Stimulated activated CD4-positive, alpha-beta T cell treated with anti-CD3 and anti-CD28 coated beads, TNF-alpha, amount 100 ng/mL, for 24 hours (primary cell): ENCODE measurements around the gene RAD17.
"Not testable (repeated sequence)": the region's sequence is repeated elsewhere in the genome, so short reads cannot be mapped to it uniquely, and the experiment has no call there.

Experiments used
- DNase-seq, 3 experiments: peaks; one replicate each; pipeline ENCODE4 v3.0.0-alpha.2; 2020; ENCODE audit warnings: low read depth in 3 of 3

The RAD17 gene, protein sequence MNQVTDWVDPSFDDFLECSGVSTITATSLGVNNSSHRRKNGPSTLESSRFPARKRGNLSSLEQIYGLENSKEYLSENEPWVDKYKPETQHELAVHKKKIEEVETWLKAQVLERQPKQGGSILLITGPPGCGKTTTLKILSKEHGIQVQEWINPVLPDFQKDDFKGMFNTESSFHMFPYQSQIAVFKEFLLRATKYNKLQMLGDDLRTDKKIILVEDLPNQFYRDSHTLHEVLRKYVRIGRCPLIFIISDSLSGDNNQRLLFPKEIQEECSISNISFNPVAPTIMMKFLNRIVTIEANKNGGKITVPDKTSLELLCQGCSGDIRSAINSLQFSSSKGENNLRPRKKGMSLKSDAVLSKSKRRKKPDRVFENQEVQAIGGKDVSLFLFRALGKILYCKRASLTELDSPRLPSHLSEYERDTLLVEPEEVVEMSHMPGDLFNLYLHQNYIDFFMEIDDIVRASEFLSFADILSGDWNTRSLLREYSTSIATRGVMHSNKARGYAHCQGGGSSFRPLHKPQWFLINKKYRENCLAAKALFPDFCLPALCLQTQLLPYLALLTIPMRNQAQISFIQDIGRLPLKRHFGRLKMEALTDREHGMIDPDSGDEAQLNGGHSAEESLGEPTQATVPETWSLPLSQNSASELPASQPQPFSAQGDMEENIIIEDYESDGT

DNA sequence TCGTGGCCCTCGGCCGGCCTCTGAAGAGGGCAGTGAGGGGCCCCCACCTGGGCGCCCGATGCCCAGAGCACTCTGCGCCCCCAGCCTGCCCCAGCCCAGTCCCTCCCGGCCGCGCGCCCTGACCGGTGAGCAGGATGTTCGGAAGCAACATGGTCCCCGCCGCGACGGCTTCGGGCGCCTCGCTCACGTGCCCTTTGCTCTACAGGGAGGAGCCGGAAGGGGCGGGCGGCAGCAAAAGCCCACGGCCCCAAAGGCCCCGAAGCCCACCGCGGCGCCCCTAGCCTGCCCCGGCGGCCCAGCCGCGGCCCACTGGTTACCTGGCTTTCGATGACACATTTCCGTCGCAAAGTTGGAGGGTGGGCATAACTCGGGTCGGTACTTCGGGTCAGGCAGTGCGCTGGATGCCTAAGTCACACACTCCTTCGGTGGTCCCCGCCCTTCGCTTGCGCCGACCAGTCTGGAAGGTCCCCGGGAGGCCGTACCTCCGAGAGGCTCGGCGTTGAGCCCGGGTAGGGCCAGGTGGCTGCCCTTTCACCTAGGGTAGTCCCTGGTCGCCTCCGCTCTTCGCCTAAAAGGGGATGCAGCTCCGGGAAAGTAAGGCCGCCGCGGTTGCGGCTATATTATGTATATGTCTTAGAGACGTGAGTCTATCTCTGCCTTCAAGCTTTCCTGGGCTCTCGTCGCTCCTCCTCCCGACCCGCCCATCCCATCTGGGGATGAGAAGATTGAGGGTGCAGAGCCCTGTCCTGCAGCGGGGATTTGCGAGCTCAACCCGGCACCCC is at the start of gene RAD17, which contains the start of the genes AK6 and TAF9:
TSS of gene RAD17 (plus strand) at position 479 of the 782 bp plus-strand sequence. CDS start 2,391 bp downstream, outside the sequence.
TSS of gene AK6 (minus strand) at position 181 of the 782 bp plus-strand sequence. CDS start at position 151, 30 bp downstream.
TSS of gene TAF9 (minus strand) at position 181 of the 782 bp plus-strand sequence. CDS start 3,783 bp downstream, outside the sequence.
- DNase-seq = peak; percentile 81 to 90 (median 87)

DNA sequence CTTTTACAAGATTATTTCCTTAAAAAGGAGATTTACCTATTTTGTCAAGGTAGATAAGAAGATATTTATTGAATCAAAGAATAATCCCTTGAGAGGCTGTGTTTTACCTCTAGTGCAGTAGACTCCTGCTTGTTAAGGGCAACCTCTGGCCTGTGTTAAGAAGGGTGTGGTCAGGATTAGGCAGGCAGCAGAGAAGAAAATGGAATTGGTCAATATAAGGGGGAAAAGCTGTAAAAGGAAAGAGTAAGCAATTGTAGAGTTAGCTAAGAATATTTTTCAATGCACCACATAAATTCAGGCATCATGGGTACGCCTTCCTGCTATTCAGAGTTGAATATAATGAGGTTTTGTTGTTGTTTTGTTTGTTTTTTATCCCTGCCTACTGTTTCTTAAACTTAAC is 43.3 kb upstream of the RAD17 start:
- DNase-seq = no peak

DNA sequence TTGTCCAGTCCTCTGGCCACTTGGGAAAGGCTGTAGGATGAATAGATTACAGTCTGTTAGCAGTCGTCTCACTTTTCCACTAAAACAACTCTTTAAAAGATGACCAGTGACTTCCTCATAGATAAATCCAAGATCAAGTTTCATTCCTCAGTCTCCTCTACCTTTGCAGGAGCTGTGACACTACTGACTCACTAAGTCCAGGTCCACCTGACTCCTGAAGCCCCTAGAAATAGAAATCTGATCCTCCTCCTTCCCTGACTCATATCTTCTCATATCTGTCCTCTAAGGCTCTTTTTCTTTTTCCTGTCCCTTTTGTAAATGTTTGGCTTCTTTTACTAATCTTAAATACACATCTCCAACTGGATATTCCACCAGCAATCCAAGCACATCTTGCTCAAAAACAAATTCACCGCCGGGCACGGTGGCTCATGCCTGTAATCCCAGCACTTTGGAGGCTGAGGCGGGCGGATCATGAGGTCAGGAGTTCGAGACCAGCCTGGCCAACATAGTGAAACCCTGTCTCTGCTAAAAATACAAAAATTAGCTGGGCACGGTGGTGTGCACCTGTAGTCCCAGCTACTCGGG is 39.6 kb upstream of the RAD17 start:
- DNase-seq = no peak

DNA sequence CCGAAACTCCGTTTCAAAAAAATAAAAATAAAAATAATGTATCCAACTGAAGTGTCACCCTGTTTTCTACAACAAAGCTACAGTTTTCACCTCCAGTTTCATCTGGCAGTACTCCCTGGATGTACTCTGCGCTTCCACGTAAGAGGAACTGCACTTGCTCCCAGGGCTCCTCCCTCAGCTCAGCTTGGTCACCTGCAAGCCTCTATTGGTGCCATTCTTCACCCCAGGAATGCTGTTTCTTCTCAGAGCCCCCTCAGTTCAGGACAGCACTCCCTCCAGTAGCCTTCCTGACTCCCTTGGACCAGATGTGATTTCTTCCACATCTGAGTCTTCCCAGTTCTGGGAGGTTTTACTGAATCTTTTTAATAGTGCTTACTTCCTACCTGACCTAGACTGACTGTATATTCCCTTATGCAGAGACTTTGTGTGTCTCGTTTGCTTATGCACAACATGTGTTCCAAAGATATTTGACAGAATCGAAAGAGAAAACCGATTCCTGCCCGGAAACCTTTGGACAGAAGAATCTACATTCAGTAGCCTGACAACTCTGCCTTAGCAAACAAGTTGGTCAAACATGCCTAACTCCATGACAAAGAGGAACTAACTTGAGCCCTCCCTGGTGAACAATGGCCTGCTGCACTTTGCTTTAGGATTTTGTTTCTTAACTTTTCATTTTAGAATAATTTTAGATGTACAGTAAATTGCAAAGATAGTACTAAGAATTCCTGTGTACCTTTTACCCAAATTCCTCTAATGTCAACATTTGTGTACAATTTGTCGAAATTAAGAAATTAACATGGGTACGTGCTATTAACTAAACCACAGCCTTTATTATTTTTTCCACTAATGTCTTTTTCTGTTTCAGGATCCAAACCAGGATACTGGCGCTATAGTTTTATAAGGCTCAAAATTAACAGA is 37.8 kb upstream of the RAD17 start:
- no peak for DNase-seq

DNA sequence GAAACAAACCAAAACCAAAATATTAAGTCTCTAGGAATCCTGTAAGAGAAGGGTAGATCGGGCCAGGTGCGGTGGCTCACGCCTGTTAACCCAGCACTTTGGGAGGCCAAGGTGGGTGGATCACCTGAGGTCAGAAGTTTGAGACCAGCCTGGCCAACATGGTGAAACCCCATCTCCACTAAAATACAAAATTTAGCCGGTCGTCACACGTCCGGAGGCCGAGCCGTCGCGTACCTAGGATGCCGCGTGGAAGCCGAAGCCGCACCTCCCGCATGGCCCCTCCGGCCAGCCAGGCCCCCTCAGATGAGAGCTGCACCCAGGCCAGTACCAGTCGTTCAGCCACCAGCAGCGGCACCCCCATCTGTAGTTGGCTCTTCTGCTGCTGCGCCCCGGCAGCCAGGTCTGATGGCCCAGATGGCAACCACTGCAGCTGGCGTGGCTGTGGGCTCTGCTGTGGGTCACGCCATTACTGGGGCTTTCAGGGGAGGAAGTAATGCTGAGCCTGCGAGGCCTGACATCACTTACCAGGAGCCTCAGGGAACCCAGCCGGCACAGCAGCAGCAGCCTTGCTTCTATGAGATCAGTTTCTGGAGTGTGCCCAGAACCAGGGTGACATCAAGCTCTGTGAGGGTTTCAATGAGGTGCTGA is 35.8 kb upstream of the RAD17 start:
- not testable (repeated sequence) for DNase-seq

DNA sequence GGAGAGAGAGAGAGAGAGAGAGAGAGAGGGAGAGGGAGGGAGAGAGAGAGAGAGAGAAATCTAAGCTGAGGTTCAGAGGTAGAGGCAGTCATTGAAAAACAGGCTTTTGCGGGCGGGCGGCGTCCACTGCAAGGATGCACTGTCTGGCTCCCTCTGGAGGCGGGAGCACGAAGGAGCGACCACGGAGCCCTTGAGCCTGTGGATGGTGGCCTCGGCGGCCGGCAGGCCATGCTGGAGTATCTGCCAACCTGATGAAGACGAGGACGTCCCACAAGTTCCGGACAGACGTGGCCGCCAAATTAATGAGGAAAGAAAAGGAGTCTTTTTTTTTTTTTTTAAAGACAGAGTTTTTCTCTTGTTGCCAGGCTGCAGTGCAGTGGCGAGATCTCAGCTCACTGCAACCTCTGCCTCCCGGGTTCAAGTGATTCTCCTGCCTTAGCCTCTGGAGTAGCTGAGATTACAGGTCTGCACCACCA is 34.8 kb upstream of the RAD17 start:
- peak; percentile 51 to 70 (median 55) for DNase-seq

DNA sequence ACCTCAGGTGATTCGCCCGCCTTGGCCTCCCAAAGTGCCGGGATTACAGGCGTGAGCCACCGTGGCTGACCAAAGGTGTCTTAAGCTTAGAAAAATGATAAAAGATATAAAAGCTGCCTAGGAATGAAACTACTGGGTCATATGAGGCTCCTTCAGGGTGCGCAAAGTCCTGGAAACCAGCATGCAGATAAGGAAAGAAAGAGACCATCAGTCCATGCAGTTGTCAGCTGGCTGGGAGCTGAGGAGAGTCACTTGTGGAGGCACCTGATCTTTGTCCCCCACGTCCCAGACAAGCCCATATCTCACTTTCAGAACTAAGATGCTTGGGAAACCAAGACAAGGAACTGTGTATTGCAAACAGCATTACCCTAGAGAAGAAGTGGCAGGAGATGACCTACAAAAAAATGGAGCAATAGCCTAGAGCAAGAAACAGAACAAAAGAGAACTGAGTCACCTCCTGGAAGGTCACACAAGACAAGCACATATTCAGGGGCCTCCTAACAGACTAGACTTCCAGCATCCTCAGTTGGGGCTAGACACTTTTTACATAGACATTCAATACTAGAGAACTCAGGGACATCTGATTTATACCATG is 34.2 kb upstream of the RAD17 start:
- DNase-seq = no peak

DNA sequence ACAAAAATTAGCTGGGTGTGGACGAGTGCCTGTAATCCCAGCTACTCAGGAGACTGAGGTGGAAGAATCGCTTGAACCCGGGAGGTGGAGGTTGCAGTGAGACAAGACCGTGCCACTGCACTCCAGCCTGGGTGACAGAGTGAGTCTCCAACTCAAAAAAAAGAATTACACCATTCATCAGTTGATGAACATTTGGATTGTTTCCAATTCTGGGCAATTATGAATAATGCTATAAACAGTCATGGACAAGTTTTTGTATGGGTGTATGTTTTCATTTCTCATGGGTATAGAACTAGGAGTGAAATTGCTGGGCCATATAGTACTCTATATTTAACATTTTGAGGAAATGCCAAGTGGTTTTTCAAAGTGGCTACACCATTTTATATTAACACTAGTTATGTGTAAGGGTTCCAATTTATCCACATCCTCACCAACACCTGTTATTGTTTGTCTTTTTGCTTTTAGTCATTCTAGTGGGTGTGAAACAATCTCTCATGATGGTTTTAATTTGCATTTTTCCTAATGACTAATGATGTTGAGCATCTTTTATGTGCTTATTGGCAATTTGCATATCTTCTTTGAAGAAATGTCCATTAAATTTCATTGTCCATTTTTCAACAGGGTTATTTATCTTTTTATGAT is 28.0 kb upstream of the RAD17 start:
- DNase-seq = no peak

DNA sequence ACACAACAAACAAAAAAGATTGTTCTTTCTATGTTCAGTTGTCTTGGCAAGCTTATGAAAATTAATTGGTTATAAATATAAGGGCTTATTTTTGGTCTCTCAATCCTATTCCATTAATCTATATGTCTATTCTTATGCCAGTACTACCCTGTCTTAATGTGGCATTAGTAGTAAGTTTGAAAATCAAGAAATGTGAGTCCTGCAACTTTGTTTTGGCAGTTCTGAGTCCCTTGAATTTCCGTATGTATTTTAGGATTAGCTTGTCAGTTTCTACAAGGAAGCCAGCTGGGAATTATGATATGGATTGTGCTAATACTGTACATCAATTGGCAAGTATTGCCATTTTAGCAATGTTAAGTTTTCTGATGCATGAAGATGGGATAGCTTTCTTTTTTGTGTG is 26.5 kb upstream of the RAD17 start:
- no peak for DNase-seq

DNA sequence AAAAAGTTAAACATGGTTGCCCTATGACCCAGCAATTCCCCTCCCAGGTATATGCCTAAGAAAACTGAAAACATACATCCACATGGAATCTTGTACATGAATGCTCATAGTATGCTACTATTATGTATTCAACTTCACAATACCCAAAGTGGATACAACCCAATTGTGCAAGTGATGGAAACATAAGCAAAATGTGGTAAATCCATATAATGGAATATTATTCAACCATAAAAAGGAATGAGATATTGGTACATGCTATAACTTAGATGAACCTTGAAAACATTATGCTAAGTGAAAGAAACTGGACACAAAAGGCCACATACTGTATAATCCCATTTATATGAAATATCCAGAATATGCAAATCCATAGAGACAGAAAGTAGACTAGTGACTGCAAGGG is 19.0 kb upstream of the RAD17 start:
- DNase-seq = no peak

DNA sequence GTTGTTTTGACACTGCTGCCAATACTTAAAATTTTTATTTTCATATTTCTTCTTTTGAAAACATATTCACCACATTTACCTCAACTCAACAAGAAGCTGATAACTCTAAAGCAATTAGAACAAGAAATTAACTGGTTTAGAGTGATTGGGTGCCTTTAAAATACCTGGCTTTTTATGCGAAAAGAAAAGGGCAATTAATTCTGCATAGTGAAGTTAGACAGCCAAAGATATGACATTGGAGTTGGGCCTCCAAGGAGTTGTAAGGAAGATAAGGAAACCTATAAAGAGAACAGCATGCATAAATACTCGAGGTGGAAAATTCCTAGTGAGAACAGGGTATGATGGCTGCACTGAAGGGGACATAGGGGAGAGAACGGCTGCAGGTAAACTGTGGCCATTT is 9.9 kb upstream of the RAD17 start:
- DNase-seq = no peak

DNA sequence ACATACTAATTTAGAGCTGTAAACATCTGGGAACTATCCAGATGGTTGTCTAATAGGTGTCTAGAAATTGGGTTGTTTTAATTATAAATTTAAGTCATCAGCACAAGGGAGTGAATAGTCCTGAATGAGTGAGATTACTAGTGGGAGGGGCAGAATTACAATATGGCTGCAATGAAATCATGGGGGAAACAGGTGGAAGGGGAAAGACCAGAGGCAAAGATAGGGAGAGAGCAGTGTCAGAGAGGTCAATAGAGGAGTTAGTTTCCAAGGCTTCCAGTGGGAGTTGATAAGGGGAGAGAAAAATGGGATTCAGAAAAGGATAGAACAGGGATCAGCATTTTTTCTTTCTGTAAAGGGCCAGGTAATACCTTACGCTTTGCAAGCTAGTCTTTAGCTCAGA is 9.2 kb upstream of the RAD17 start:
- no peak for DNase-seq

DNA sequence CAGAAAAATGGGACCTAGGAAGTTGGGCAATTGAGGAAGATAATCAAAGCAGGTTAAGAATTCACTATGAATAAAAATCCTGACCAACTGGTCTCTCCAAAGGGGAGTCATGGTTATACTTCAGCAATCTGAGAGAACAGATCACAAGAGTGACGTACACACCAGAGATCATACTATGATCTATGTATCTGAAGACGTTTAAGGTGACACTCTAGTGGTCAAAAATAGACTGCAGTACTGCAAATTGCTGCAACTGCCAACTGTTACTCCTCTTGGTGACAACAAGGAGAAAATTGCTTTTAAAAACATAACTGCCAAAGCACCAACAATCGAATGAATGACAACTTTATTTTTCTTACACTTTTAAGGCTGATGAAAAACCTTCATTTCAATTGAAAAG is 5.2 kb upstream of the RAD17 start:
- DNase-seq = no peak

DNA sequence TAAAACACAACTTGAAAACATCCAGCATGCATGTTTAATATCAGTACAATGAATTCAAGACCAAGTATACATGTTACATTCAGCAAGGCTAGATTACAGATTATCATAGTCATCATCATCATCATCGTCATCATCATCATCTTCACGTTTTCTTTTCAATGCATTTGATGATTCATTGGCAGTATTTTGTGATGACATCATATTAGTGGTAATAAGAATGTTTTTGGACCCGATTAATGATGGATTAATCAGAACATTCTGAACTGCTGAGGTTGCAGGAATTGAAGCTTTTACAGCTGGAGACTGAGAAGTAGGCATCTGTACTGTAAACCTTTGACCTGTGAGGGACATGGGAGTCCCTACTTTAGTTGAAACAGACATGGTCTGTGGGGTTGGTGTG is 4.8 kb upstream of the RAD17 start:
- DNase-seq = no peak

DNA sequence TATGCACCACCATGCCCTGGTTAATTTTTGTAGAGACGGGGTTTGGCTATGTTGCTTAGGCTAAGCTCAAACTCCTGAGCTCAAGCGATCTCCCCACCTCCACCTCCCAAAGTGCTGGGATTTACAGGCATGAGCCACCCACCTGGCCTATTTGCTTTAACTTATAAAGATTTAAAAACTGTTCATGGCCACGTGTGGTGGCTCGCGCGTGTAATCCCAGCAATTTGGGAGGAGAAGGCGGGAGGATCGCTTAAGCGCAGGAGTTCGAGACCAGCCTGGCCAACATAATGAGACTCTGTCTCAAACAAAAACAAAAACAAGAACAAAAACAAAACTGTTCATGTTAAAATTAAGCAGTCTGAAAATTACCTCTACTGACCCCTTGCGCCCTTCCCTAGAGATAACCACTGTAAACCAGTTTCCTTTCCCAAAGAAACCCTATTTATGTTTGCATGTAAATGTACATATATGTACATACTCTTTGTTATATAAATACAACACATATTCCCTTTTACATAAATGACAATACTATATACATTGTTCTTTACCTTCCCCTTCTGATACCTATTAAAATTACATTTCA is 1.8 kb upstream of the RAD17 start:
- no peak for DNase-seq

DNA sequence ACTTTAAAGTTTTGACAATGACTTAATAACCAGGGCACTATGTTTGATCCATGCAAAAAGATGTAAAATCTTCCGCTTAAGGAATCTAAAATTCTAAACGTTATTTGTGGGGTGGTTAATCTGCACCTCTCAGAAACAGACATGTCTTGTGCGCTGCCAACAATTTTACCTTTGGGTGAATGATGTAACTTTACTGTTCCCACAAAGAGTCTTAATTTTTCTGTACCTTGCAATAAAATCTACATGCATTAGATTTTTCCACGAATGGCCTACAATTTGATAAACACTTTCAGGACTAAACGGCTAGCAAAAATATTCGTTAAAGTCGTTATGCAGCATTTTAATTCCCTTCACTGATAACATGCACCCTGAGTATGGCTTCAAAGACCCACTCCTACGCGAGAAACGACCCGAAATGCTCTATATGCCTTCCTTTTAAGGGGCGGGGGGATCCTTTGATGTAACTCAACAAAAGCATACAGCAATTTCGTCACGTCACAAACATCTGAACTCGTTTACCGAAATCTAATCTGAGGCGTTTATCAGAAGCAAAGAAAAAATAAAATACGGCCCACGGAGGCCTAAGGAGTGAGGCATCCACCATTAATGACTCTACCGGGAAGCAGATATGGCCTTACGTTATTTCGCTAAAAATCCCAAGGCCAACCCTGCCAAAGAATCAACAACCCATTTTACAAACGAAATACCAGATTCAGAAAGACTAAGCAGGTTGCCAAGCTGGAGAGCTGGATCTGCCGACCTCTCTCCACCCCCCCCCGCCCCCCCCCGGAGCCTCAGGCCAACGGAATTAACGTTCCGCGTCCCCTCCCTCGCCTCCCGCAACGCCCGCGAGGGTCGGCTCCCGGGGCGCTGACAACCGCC is 919 bp upstream of the RAD17 start:
- DNase-seq = peak in 2 of 3 experiments; percentile 5 to 9

DNA sequence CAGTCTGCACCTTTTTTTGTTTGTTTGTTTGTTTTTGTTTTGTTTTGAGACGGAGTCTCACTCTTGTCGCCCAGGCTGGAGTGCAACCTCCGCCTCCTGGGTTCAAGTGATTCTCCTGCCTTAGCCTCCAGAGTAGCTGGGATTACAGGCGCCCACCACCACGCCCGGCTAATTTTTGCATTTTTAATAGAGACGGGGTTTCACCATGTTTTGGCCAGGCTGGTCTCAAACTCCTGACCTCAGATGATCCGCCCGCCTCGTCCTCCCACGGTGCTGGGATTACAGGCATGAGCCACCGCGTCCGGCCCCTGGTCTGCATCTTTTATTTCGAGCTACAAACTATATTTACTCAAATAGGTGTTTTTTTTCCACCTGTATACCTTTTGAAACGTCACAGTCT is 717 bp downstream of the RAD17 start:
- not testable (repeated sequence) for DNase-seq

DNA sequence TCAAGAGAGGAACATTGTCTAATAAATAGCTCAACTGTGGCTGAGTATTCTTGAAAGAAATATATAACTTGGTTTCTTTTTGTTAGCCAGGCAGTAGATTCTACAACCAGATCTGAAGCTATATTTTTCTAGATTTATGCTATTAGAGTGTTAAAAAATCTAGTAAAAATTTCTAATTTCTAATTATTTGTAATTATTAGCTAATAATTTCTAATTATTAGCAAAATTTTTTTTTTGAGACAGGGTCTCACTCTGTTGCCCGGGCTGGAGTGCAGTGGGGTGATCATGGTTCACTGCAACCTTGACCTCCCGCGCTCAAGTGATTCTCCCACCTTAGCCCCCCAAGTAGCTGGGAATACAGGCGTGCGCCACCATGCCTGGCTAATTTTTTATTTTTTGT is 2.8 kb downstream of the RAD17 start:
- no peak for DNase-seq
